HG02970 (cell line): ENCODE measurements around the gene FAM168A.

Experiments
- ATAC-seq: cut with Tn5 transposase; IDR thresholded peaks from one replicate; pipeline ENCODE4 v1.9.1; 2021; ENCODE audit warnings: mild to moderate bottlenecking, moderate library complexity, moderate number of reproducible peaks; ENCODE audit not compliant: unreplicated experiment, low FRiP score

FAM168A gene

GRCh38 chr11:73597956-73598718 is at the start of gene FAM168A:
Gene FAM168A, minus strand, starts transcription at chr11:73598112. Its CDS starts 129,638 bp downstream, at chr11:73468474.
- ATAC-seq = peak; percentile 95

GRCh38 chr11:73647459-73648100 is 49.7 kb upstream of the FAM168A start:
- ATAC-seq = no peak

- no peak for ATAC-seq
Observed at GRCh38 chr11:73645972-73646631, 48.2 kb upstream of the FAM168A start, which contains the start of gene PLEKHB1. Gene PLEKHB1, plus strand, starts transcription at chr11:73646581. Its CDS starts 28 bp downstream, at chr11:73646609.

- ATAC-seq = no peak
Observed at GRCh38 chr11:73645121-73645969, 47.4 kb upstream of the FAM168A start.

- no peak for ATAC-seq
Observed at GRCh38 chr11:73641668-73642067, 43.8 kb upstream of the FAM168A start.

- ATAC-seq = no peak
Observed at GRCh38 chr11:73640592-73640991, 42.7 kb upstream of the FAM168A start.

- ATAC-seq = no peak
Observed at GRCh38 chr11:73637012-73637411, 39.1 kb upstream of the FAM168A start.

- ATAC-seq = no peak
Observed at GRCh38 chr11:73636249-73636648, 38.3 kb upstream of the FAM168A start.

GRCh38 chr11:73635721-73636120 is 37.8 kb upstream of the FAM168A start:
- ATAC-seq = no peak

GRCh38 chr11:73633999-73634398 is 36.1 kb upstream of the FAM168A start:
- ATAC-seq = no peak

- ATAC-seq = no peak
Observed at GRCh38 chr11:73632996-73633395, 35.1 kb upstream of the FAM168A start.

GRCh38 chr11:73629907-73630306 is 32.0 kb upstream of the FAM168A start:
- no peak for ATAC-seq

GRCh38 chr11:73625696-73626318 is 27.9 kb upstream of the FAM168A start:
- ATAC-seq = no peak

- no peak for ATAC-seq
Observed at GRCh38 chr11:73623686-73624085, 25.8 kb upstream of the FAM168A start.

- no peak for ATAC-seq
Observed at GRCh38 chr11:73622926-73623593, 25.1 kb upstream of the FAM168A start.

- no peak for ATAC-seq
Observed at GRCh38 chr11:73614591-73614990, 16.7 kb upstream of the FAM168A start.

GRCh38 chr11:73612601-73613140 is 14.8 kb upstream of the FAM168A start:
- ATAC-seq = no peak

GRCh38 chr11:73598719-73599379 is 937 bp upstream of the FAM168A start:
- no peak for ATAC-seq
